Measurements from ENCODE around the gene ASB18.

- no peak for TF ChIP-seq SIN3A (IDR thresholded peaks at IDR 0.05; ENCODE audit: low read depth)
- TF ChIP-seq, protein P1, sequence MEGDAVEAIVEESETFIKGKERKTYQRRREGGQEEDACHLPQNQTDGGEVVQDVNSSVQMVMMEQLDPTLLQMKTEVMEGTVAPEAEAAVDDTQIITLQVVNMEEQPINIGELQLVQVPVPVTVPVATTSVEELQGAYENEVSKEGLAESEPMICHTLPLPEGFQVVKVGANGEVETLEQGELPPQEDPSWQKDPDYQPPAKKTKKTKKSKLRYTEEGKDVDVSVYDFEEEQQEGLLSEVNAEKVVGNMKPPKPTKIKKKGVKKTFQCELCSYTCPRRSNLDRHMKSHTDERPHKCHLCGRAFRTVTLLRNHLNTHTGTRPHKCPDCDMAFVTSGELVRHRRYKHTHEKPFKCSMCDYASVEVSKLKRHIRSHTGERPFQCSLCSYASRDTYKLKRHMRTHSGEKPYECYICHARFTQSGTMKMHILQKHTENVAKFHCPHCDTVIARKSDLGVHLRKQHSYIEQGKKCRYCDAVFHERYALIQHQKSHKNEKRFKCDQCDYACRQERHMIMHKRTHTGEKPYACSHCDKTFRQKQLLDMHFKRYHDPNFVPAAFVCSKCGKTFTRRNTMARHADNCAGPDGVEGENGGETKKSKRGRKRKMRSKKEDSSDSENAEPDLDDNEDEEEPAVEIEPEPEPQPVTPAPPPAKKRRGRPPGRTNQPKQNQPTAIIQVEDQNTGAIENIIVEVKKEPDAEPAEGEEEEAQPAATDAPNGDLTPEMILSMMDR (IDR thresholded peaks at IDR 0.05 in 2 of 3, conservative IDR thresholded peaks at IDR 0.05 in 1 of 3; ENCODE audit: borderline replicate concordance in 1 of 3, insufficient read depth in 1 of 3, low read depth in 2 of 3, low read length in 2 of 3): no peak
- TF ChIP-seq, protein P2, sequence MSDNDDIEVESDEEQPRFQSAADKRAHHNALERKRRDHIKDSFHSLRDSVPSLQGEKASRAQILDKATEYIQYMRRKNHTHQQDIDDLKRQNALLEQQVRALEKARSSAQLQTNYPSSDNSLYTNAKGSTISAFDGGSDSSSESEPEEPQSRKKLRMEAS (IDR thresholded peaks at IDR 0.05): no peak
- TF ChIP-seq EZH2phosphoT487 (IDR thresholded peaks at IDR 0.05; ENCODE audit: borderline replicate concordance): no peak
Measured at GRCh38 chr2:236179236-236180075, 84.8 kb downstream of the ASB18 start.
